ENCODE data around the gene TSPAN18.

TSPAN18 gene

DNA sequence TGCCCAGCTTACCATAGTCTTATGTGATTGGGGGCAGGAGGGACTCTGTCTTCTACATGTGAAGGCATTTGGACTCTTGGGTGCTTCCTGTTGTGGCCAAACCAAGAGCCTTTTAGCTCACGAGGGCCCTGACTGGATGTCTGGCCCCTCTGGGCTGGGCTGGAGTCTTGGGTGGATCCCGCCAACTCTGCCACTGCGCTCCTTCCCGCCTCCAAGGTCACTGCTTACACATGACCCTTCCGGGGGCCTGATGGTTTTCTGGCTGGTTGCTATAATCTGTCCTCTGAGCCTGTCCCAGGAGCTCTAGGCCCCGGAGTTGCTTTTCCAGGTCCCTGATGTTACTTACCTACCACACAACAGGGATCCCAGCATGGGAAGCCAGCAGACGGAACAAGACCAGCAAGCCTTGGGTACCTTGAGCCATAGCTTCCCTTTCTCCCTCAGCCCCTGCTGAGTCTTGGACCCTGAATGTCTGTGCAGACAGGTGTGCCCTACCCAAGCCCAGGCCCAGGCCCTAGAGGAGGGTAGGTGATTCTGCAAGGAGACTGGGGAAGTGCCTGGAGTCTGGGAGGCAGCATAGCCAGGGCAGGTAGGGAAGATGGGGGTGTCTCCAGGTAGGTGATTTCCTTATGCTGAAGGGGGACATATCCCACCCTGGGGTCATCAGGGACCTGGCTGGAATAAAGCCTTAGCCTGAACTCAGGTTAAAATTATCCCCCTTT, 100.3 kb downstream of the TSPAN18 start:
- DNase-seq, result no peak

DNA sequence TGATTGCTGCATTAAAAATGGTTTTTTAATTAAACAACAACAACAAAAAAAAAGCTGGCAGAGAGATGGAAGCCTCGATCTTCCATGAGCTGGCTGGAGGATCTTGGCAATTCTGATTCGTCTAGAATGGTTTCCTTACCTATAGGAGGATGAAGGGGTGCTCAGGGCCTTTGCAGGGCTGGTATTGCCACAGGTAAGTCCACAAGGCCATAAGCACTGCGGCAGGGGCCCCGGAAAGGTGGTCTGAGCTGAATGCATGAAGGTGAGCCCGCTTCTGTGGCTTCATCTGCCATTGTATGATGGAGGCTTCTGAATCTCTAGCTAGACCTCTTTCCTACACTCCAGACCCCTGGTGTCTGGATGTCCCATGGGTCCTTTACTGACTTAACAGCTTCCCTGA, 101.5 kb downstream of the TSPAN18 start:
- DNase-seq, result no peak

DNA sequence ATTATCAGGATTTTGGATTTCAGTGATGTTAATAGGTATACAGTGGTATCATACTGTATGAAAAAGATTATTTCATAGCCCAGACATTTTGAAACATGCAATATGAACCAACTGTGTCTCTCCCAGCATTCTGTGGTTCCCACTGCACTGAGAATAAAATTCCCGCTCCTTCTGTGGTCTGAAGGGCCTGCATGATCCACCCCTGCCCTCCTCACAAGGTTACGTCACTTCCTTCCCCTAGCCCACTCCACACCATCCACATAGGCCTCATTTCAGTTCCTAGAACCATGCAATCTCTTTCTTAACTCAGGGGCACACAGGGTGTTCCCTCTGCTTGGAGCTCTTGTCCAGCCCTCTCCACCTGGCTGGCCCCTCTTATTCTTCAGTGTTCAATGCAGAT, 103.1 kb downstream of the TSPAN18 start:
- no peak for DNase-seq

DNA sequence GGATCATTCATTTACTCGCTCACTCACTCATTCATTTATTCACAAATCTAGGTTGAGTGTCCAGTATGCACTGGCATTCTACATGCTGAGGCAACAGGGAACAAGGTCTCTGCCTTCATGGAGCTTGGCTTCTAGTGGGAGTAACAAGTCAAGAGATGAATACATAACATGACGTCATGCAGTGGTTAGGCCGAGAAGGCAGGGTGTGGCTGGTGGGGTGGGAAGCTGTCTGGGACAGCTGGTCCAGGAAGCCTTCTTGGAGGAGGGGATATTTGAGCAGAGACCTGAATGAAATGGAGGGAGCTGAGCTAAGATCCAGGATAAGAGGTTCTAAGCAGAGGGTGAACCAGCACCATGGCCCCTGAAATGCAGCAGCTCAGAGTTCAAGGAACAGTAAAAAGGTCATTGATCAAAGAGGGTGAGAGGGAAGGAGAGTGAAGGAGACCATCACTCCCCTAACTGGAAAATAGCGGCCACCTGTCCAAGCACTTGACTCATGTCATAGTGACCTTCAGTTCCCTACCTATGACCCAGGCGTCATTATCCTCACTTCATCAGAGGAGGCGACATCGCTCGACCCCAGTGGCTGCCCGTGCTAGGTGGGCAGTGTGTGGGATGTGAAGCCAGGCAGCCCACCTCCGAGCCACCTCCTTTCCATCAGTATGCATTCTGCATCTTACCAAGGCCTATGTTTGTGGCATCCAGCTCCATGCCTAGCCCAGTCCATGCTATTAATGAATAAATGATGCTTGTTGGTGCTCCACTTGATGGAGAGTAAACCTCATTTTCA, 105.0 kb downstream of the TSPAN18 start:
- no peak for DNase-seq

DNA sequence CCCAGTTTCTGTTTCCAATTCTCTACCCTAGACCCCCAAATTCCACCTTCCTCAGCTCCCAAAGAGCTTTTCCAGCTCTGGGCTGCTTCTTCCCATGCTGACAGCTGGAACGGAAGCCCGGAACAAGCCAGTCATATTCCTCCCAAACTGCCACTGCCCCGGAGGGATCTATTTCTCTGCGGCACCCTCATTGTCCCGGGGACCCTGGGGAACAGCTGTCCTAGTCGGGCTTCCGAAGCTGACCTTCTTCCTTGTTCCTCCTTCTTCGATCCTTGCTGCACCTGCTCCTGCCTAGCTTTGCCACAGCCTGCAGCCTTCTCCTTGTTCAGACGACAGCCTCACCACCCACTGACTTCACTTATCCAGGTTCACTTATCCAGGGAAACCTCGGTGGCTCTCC, 105.7 kb downstream of the TSPAN18 start:
- no peak for DNase-seq

DNA sequence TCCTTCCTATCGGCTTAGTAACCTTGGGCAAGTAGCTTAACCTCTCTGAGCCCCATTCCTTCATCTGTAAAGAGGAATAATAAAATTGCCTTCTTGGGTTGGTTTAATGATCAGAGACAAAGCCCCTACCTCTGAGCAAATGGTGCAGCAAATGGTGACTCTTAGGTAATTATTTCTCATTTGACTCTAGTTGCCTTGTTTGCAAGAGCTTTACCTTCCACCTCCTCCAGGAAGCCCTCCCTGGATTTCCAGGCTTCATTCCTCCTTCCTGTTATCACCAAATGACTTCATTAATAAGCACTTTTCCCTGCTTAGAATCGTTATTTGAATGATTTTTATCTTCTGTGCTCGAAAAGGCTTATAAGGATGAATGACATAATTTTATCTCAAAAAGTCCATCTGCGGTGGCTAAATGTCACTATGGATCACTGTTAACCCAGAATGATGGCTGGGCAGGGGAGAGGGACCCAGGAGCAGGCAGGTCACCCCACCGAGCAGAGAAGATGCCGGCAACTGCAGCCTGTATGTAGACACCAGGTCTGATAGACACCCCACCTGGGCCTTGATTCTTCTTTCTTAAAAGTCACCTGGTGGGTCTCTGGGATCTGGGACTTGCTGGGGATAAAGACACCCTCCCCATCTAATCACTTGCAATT, 106.6 kb downstream of the TSPAN18 start:
- no peak for DNase-seq

DNA sequence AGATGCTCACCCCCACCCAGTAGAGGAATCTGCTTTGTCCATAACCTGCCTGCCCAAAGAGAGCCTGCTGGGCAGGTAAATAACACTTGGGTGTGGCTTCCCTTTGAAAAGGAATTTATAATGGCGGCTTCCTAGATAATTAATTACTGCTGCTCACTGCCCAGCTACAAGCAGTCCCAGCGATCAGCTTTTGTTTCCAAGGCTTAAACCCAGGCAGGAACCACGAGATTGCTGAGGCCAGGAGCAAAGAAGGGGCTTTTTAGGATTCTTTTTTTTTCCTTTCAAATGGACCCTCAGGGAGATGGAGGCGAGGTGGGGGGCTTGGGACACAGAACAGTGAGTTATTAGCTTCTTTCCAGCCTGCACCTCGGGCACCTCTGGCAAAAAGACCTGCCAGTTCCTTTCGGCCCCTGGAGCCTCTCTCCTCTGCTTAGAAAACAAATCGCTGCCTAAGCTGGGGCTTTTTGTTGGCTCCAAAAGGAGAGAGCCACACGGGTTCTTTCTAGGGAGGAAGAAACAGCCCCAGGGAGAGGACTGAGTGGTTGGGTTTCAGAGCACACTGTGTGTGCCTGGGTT, 107.2 kb downstream of the TSPAN18 start:
- DNase-seq, result no peak

DNA sequence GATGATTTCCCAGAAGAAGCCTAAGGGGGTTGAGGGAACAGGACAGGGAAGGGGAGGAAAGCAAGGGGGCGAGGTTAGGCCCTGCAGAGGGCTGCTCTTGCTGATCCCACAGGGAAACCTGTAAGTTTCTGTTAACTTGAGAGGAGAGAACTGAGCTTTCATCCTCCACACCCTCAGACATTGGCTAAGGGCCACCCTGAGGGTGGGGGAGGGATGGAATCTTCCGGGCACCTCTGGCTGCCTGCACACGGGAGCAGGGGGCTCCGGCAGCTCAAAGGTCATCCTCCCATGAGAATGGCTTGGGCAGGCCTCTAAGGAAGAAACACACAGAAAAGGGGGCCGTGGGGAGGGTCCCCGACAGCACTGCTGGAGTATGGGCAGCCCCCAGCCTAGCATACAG, 108.1 kb downstream of the TSPAN18 start:
- DNase-seq, result no peak

DNA sequence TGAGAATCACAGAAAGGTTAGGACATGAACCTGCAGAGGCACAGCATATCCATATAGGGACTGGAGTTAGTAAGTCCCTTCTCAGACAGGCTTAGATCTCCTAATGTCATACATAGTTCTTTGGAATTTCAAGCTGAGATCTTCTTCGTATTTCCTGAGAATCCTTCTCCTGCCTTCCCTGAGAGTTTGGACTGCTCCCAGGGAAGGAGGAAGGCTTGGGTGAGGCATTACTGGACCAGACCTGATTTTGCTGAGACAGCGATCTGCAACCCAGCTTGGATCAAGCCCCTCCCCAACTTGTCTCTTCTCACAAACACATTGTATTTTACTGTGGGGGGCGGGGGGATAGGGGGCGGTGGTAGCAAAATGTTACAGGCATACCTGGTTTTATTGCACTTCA, 108.5 kb downstream of the TSPAN18 start:
- no peak for DNase-seq

DNA sequence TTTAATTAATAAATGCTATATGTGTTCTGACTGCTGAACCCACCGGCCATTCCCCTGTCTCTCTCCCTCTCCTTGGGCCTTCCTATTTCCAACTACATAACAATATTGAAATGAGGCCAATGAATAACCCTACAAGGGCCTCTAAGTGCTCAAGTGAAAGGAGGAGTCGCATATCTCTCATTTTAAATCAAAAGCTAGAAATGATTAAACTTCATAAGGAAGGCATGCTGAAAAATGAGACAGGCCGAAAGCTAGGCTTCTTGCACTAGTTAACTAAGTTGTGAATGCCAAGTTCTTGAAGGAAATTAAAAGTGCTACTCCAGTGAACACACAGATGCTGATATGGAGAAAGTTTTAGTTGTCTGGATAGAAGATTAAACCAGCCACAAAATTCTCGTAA, 109.2 kb downstream of the TSPAN18 start:
- DNase-seq, result no peak

DNA sequence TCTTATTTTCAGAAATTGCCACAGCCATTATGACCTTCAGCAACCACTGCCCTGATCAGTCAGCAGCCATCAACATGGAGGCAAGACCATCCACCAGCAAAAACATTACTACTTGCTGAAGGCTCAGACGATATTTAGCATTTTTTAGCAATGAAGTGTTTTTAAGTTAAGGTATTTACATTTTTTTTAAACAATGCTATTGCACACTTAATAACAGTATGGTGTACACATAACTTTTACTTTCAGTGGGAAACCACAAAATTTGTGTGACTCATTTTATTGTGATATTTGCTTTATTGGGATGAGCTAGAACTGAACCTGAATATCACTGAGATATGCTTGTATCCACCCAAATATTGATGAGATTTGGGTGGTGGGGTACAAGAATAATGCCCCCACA, 110.9 kb downstream of the TSPAN18 start:
- DNase-seq, result no peak

DNA sequence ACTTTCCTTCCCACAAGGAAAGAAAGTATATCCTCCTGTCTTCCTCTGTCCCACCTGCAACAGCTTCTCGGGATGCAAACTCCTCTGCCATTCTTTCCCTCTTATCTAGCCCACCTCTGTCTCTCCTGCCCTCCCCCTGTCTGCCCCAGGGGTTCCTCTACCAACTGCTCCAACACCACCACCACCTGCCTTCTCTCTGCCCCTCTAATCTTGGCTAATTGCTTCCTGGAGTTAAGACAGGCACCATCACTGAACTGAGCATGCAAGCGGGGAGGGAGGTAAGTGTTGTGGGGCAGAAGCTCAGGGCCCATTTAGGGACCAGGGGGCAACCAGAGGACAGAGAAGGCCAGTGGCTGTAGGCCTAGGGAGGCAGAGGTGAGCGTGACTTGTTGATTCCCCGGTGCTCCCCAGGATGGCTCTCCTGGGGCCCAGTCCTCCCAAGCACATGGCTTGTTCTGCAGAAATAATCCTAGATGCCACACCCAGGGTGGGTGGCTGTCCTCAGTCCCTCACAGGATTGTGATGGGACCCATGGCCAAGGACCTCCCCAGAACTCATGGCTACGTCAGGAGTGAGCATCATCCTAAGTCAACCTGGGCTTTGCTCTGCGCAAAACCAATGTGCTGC, 112.8 kb downstream of the TSPAN18 start:
- DNase-seq, result no peak

DNA sequence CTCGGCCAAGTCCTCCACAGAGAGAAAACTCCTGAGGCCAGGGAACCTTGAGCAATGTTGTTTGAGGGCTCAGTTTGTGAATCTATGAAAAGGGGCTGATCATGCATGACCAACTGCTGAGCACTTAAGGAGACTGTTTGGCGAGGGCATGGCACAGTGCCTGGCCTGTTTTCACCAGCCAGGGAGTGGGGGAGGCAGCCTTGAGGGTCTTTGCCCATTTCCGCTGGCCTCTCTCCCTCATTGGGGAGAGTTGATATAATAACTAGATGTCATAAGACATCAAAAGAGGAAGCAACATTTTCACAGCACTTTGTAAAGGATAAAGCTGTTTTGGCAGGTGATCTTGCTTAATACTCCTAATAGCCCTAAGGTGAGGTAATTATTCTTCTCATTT, 113.3 kb downstream of the TSPAN18 start:
- no peak for DNase-seq

DNA sequence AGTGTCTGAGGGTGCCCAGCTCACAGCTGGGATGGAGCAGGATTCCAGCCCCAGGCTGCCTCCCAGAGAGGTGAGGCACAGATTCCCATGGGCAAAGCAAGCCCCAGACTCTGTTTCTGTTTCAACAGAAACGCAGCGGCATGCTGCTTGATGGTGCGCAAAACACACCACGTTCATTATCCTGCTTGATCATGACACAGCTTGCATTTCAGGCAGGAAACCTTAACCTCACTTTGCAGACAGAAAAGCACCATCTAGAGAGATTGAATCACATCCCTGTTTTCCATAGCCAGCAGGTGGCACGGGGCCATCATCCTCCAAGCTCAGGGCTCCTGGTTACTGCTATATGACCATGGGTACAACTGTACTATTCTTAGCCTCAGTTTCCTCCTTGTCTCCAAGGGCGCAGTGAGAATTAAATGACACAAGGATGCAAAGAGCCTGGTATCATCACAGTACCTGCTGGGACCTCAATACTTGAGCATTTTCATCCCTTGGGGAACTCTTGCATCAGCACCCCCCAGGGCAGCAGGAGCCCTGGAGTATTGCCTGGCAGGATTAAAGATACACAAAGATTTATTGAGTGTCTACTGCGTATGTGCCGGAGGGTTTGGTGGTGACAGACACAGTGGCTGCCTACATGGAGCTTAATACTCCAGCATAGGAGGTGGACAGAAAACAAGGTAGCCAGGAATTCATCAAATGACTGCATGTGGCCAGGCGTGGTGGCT, 113.9 kb downstream of the TSPAN18 start:
- DNase-seq, result no peak

DNA sequence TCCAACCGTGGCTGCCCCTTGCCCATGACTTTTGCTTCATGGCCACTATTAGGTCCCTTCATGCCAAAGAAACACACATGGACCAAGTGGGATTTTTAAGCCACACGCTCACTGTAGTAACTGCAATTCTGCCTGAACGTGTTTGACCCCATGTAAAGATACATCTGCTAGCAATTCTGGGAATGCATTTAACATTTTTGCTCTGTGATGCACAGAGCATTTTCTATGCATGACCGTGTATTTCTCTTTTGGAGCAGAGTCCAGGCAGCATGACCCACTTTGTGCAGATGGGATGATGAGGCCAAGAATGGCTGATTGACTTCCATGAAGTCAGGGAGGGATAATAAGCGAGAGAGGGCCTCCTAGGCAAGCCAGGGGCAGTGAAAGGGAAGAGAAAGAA, 115.5 kb downstream of the TSPAN18 start:
- DNase-seq, result peak; percentile 72

DNA sequence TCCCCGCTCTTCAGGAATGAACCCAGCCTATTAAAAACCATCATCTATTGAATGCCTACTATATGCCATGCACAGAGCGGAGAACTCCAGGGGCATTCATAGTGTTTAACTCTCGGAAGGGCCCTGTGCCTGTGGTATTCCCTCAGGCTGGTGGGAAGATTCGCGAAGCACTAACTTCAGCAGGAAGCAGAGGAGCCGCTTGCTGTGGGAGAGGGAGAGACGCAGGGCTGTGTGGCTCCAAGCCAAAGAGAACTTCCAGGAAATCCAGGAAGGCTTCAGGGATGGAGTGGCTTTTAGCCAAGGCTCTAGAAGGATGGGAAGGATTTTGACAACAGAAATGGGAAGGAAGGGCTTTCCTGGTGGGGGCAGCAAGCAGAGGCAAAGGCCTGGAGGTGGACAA, 120.1 kb downstream of the TSPAN18 start:
- DNase-seq, result no peak

DNA sequence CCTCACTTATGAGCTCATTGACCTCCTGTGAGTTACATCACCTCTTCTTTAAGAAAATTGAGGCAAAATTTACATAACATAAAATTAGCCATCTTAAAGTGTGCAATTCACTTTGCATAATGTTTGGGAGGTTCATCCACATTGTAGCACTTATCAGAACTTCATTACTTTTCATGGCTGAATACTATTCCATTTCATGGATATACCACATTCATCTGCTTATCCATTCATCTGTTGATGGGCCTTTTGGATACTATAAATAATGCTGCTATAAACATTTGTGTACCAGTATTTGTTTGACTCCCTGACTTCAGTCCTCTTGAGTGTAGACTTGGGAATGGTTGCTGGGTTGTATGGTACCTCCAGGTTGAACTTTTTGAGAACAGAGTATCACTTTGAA, 120.6 kb downstream of the TSPAN18 start:
- no peak for DNase-seq

DNA sequence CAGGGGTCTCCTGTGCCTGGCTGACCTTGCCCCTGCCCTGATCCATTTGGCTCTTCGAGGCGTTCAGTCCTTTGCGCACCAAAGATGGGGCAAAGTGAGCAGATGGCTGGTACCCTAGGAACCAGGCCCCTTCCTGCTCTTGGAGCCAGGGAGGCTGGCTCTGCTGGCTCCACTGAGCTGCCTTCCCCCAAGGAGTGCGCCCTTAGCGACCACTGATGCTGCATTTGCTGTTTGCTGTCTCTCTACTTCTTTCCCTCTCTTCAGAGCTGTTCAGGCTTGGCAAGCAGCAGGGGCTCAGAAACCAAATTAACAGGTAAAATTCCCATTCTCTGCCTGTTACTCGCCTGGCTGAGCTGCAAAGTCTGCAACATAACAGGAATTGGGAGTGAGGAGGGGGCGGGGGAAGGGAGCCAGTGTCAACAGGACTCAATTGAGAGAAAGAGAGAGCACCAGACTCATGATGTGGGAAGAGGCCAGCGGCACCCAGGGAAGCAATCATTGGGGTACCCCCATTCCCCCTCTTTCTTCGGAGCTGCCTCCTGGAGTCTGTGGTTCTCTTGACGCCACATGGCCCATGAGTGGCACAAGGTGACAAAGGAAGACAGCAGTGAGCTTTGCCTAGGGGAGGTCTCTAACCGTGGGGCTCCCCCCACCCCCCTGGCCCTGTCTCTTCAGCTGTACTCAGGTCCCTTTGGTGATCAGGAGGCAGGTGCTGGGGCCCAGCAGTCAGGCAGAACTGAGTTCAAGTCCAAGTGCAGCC, 121.6 kb downstream of the TSPAN18 start:
- DNase-seq, result no peak

DNA sequence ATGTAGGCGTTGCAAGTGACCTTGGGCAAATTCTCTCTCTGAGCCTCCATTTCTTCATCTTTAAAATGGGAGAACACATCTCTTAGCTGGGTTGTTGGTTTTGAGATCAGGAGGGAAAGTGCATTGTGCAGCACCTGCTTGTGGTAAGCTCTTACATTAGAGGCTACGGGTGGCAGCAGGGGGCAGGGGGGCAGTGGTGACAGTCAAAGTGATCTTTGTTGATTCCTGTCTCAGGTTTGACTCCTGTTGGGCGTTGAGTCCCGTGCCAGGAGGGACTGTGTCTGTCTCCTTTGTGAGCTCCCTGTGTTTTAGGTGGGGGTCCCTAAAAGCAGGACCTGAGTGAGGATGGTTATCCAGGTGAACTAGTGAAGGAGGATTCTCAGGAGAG, 122.2 kb downstream of the TSPAN18 start:
- DNase-seq, result no peak

DNA sequence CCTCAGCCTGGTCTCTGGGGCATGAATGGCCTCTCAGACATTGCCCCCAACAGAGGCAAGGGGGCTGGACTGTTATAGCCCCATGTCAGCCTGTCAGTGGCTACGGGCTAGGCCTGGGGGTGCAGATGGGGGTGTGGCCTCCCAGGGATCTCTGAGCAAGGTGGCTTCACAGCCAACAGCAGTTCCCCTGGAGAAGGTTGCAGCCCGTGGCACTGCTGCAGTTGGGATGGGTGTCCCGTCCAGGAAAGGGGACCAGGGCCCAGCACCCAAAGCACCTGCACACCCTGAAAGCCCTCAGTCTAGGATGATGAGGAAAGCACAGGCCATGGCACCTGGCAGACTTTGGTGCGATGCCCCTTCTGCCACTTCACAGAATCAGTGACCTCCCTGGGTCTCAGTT, 122.7 kb downstream of the TSPAN18 start:
- DNase-seq, result no peak

DNA sequence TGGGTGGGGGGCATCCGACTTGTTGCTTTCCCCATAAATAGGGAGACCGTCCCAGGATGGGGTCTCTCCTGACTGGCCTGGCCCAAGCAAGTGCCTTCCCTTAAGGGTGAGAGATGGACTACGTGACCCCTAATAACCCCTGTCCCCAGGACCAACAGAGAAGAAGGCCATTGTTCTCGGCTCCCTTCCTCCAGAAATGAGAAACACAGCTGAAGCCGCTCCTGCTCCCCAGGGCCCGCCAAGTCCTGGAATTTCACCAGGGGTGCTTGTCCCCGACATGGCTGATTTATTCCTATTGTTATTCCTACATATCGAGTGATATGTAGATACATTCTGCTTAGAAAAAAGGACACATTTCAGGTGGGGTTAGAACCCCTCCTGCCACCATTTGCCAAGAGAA, 123.2 kb downstream of the TSPAN18 start:
- no peak for DNase-seq

DNA sequence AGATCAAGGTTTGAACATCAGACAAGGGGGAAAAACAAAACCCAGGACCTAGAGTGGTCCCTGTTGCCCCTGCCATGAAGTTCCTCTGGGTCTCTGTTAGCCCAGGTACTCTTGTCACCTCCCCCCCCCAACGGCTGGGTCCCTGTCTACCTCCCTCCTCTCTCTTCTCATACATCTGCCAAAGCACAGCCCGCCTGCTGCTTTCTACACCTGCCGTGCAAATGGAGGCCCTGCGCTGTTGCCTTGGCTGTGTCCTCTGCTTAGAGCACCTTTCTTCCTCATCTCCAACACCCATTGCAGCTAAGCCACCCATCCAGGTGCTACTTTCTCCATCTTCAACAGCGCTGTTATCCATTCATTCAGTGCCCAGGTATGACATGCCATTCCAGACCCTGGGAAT, 124.7 kb downstream of the TSPAN18 start:
- DNase-seq, result no peak

Data from femur (tissue), 1 donor.